Stomach (tissue), 4 donors: ENCODE data around the gene LMX1A.

ENCODE experiments used
- CTCF ChIP-seq, 7 experiments: fragments of 450-650 bp in 4 of 7; fragments of 200-600 bp in 3 of 7; sonication (generic) in 3 of 7; IDR thresholded peaks; one replicate each; pipeline ENCODE4 v1.5.1; 2016 to 2019; ENCODE audit warnings: antibody characterized with exemption in 7 of 7, control low read depth in 2 of 7, mild to moderate bottlenecking in 1 of 7
- POLR2A ChIP-seq, 4 donors: fragments of 450-650 bp; IDR thresholded peaks; one replicate each; pipeline ENCODE4 v1.6.1; 2016; ENCODE audit warnings: antibody characterized with exemption in 4 of 4, control low read depth in 2 of 4, mild to moderate bottlenecking in 1 of 4, moderate library complexity in 1 of 4
- POLR2AphosphoS5 ChIP-seq, 3 donors: sonication (generic); formaldehyde crosslinking; IDR thresholded peaks; one replicate each; pipeline ENCODE4 v1.6.1; 2016; ENCODE audit warnings: antibody characterized with exemption in 3 of 3

GRCh38 chr1:165375623-165376022 lies 19.1 kb upstream of the LMX1A start:
- no peak for TF ChIP-seq CTCF (IDR thresholded peaks at IDR 0.05)
- no peak for TF ChIP-seq POLR2A (IDR thresholded peaks at IDR 0.05)
- no peak for TF ChIP-seq POLR2AphosphoS5 (IDR thresholded peaks at IDR 0.05)
